Liver (tissue), 9 donors: ENCODE results near the gene PGBD2. TPM values are rescaled to one million over a fixed set of nuclear protein-coding genes. Genes with fewer than 3 reads are reported as not detected.

Experiments used
- DNase-seq: peaks from one replicate; pipeline ENCODE4 v3.0.0-alpha.2; 2017; ENCODE audit warnings: low spot score
- H3K27ac ChIP-seq, 2 donors: one replicate each; pipeline ENCODE4 v1.7.0; 2013; ENCODE audit warnings: inconsistent platforms in 2 of 2, low read length in 2 of 2, control low read depth in 1 of 2, low read depth in 1 of 2, mild to moderate bottlenecking in 1 of 2
- H3K27me3 ChIP-seq, 4 donors: one replicate each; pipeline versions ENCODE4 v1.6.1 to v1.7.0; 2013; ENCODE audit warnings: low read length in 3 of 4, inconsistent platforms in 1 of 4, mild to moderate bottlenecking in 1 of 4, moderate library complexity in 1 of 4; ENCODE audit not compliant: control insufficient read depth in 4 of 4, insufficient read depth in 4 of 4
- H3K36me3 ChIP-seq, 4 donors: one replicate each; pipeline versions ENCODE4 v1.6.1 to v1.7.0; 2013; ENCODE audit warnings: low read length in 3 of 4, mild to moderate bottlenecking in 3 of 4, low read depth in 1 of 4, moderate library complexity in 1 of 4; ENCODE audit not compliant: control insufficient read depth in 4 of 4, insufficient read depth in 3 of 4
- H3K4me1 ChIP-seq, 4 donors: one replicate each; pipeline versions ENCODE4 v1.6.1 to v1.7.0; 2013; ENCODE audit warnings: low read length in 3 of 4, mild to moderate bottlenecking in 3 of 4, moderate library complexity in 1 of 4; ENCODE audit not compliant: control insufficient read depth in 4 of 4, insufficient read depth in 4 of 4
- H3K4me3 ChIP-seq, 3 donors: one replicate each; pipeline versions ENCODE4 v1.6.1 to v1.7.0; 2013; ENCODE audit warnings: low read length in 3 of 3, control low read depth in 1 of 3, low read depth in 1 of 3, mild to moderate bottlenecking in 1 of 3
- H3K9ac ChIP-seq, 2 donors: one replicate each; pipeline ENCODE4 v1.7.0; 2013; ENCODE audit warnings: low read length in 2 of 2, mild to moderate bottlenecking in 2 of 2, moderate library complexity in 2 of 2, control low read depth in 1 of 2, low read depth in 1 of 2
- H3K9me3 ChIP-seq, 4 donors: one replicate each; pipeline versions ENCODE4 v1.6.1 to v1.7.0; 2013; ENCODE audit warnings: low read length in 3 of 4; ENCODE audit not compliant: control insufficient read depth in 4 of 4
- FOXA1 ChIP-seq: IDR thresholded peaks from 2 replicates; pipeline ENCODE4 v1.6.1; 2016; ENCODE audit warnings: antibody characterized with exemption
- FOXA2 ChIP-seq: IDR thresholded peaks from 2 replicates; pipeline ENCODE4 v1.6.1; 2016; ENCODE audit warnings: antibody characterized with exemption
- GABPA ChIP-seq, 2 donors: IDR thresholded peaks in 1 of 2; conservative IDR thresholded peaks in 1 of 2; 2 replicates each; pipeline ENCODE4 v1.6.1; 2016; ENCODE audit warnings: antibody characterized with exemption in 2 of 2, mild to moderate bottlenecking in 1 of 2, moderate library complexity in 1 of 2
- HNF4A ChIP-seq, 2 donors: conservative IDR thresholded peaks; 2 replicates each; pipeline ENCODE4 v1.6.1; 2016; ENCODE audit warnings: antibody characterized with exemption in 2 of 2, mild to moderate bottlenecking in 2 of 2
- HNF4G ChIP-seq: IDR thresholded peaks from 2 replicates; pipeline ENCODE4 v1.6.1; 2016; ENCODE audit warnings: antibody characterized with exemption
- JUND ChIP-seq, 2 donors: IDR thresholded peaks; 2 replicates each; pipeline ENCODE4 v1.6.1; 2016; ENCODE audit warnings: antibody characterized with exemption in 2 of 2
- MAX ChIP-seq: IDR thresholded peaks from 2 replicates; pipeline ENCODE4 v1.6.1; 2016; ENCODE audit warnings: antibody characterized with exemption
- NR2F2 ChIP-seq: IDR thresholded peaks from 2 replicates; pipeline ENCODE4 v1.6.1; 2016; ENCODE audit warnings: antibody characterized with exemption
- RAD21 ChIP-seq, 2 donors: IDR thresholded peaks; 2 replicates each; pipeline ENCODE4 v1.6.1; 2016; ENCODE audit warnings: antibody characterized with exemption in 2 of 2, mild to moderate bottlenecking in 2 of 2
- REST ChIP-seq: IDR thresholded peaks from 2 replicates; pipeline ENCODE4 v1.6.1; 2016; ENCODE audit warnings: antibody characterized with exemption, mild to moderate bottlenecking
- RXRA ChIP-seq, 2 donors: IDR thresholded peaks; 2 replicates each; pipeline ENCODE4 v1.6.1; 2017 to 2018; ENCODE audit warnings: antibody characterized with exemption in 2 of 2, mild to moderate bottlenecking in 1 of 2
- SP1 ChIP-seq: IDR thresholded peaks from 2 replicates; pipeline ENCODE4 v1.6.1; 2018; ENCODE audit warnings: antibody characterized with exemption, mild to moderate bottlenecking
- TAF1 ChIP-seq: conservative IDR thresholded peaks from 2 replicates; pipeline ENCODE4 v1.6.1; 2016; ENCODE audit warnings: antibody characterized with exemption, mild to moderate bottlenecking
- YY1 ChIP-seq: IDR thresholded peaks from 2 replicates; pipeline ENCODE4 v1.6.1; 2016; ENCODE audit warnings: antibody characterized with exemption, mild to moderate bottlenecking
- ZBTB33 ChIP-seq: IDR thresholded peaks from 2 replicates; pipeline ENCODE4 v1.6.1; 2016; ENCODE audit warnings: antibody characterized with exemption
- WGBS: extraction: QIAGEN DNeasy Blood & Tissue Kit; methylation state at CpG from one replicate; pipeline ENCODE4 v1.1.7; 2013; 5-methylcytosine and 5-hydroxymethylcytosine counted together
- polyA plus RNA-seq, 2 donors: library from polyadenylated mRNA; stranded (reverse) in 1 of 2; unstranded in 1 of 2; fragments of 200-250 nt in 1 of 2; fragments of >200 nt in 1 of 2; fragmentation: Nextera tagmentation in 1 of 2; extraction: Ambion mirVana in 1 of 2; gene quantifications; one replicate each; pipeline versions ENCODE4 v1.2.1 to v1.2.3, GENCODE V29; 2013 to 2015
- total RNA-seq, 2 donors: library from RNA; depleted of rRNA; stranded (reverse); fragments of >200 nt; gene quantifications; one replicate each; pipeline ENCODE4 v1.2.3, GENCODE V29; 2014
- TF ChIP-seq, protein P1 (sequence below): IDR thresholded peaks from 2 replicates; pipeline ENCODE4 v1.6.1; 2016; ENCODE audit warnings: antibody characterized with exemption
- TF ChIP-seq, protein P2 (sequence below): fragments of 150-350 bp; IDR thresholded peaks from 2 replicates; pipeline ENCODE4 v1.5.1; 2017; ENCODE audit warnings: improper control_type of control experiment, low read depth, low read length; ENCODE audit not compliant: missing input control
- donor health status: healthy.
- donor health status: healthy.
- donor health status: healthy.
- donor health status: healthy.
- donor health status: healthy.

PGBD2 gene
- total and polyA plus RNA-seq, 4 donors, result 2.6 to 11.1 (median 4.7) TPM

GRCh38 chr1:248890549-248891498, 15.2 kb upstream of the PGBD2 start:
- no peak overlapping the region for H3K27ac ChIP-seq
- no peaks in the 10 kb centered on the region for H3K36me3 ChIP-seq
- no peaks in the 10 kb centered on the region for H3K4me1 ChIP-seq
- H3K9me3 ChIP-seq, result no peaks in the 10 kb centered on the region
- H3K27me3 ChIP-seq, result peaks cover 0 to 3% (median 0%) of the 10 kb centered on the region in 4 donors
- WGBS, result 90% methylated on average over 9 of the region's 9 CpGs
- TF ChIP-seq, protein P1, sequence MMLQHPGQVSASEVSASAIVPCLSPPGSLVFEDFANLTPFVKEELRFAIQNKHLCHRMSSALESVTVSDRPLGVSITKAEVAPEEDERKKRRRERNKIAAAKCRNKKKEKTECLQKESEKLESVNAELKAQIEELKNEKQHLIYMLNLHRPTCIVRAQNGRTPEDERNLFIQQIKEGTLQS, result no peak
- TF ChIP-seq, protein P2, sequence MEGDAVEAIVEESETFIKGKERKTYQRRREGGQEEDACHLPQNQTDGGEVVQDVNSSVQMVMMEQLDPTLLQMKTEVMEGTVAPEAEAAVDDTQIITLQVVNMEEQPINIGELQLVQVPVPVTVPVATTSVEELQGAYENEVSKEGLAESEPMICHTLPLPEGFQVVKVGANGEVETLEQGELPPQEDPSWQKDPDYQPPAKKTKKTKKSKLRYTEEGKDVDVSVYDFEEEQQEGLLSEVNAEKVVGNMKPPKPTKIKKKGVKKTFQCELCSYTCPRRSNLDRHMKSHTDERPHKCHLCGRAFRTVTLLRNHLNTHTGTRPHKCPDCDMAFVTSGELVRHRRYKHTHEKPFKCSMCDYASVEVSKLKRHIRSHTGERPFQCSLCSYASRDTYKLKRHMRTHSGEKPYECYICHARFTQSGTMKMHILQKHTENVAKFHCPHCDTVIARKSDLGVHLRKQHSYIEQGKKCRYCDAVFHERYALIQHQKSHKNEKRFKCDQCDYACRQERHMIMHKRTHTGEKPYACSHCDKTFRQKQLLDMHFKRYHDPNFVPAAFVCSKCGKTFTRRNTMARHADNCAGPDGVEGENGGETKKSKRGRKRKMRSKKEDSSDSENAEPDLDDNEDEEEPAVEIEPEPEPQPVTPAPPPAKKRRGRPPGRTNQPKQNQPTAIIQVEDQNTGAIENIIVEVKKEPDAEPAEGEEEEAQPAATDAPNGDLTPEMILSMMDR, result no peak
- TF ChIP-seq ZBTB33, result no peak
- no peak for TF ChIP-seq MAX
- no peak for TF ChIP-seq SP1
- no peak for TF ChIP-seq TAF1
- TF ChIP-seq HNF4G, result no peak
- no peak for TF ChIP-seq YY1
- TF ChIP-seq RXRA (IDR thresholded peaks at IDR 0.05), result no peak
- TF ChIP-seq FOXA1, result no peak
- TF ChIP-seq JUND (IDR thresholded peaks at IDR 0.05), result no peak
- no peak overlapping the region for H3K4me3 ChIP-seq
- H3K9ac ChIP-seq, result no peak overlapping the region
- DNase-seq, result no peak

DNA sequence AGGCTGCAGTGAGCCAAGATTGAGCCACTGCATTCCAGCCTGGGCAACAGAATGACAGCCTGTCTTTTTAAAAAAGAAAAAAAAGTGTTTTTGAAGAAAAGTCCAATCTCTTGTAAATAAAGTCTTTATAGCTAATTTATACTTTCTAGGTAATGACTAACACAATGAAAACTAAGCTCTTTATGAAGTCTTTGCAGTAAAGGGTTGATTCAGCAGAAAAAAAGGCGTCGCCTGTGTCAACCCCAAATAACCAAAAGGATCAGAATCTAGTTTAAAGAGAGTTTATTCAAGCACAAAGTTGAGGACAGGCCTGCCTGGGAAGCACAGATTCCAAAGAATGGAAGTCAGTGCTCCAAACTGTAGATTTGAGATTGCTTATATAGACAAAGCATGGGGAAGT, 14.3 kb upstream of the PGBD2 start:
- Histone ChIP-seq H3K27ac (no peak overlapping the region), H3K27me3 (peaks cover 0 to 3% (median 0%) of the 10 kb centered on the region in 4 donors), H3K9ac (no peak overlapping the region), H3K9me3 (no peaks in the 10 kb centered on the region), H3K4me3 (no peak overlapping the region), H3K36me3 (no peaks in the 10 kb centered on the region), H3K4me1 (no peaks in the 10 kb centered on the region)
- WGBS, result 95% methylated on average over 2 of the region's 2 CpGs
- DNase-seq, result no peak
- TF ChIP-seq NR2F2, result no peak
- TF ChIP-seq MAX, result no peak
- no peak for TF ChIP-seq FOXA1
- TF ChIP-seq YY1, result no peak
- TF ChIP-seq REST, result no peak
- TF ChIP-seq RXRA (IDR thresholded peaks at IDR 0.05), result no peak
- no peak for TF ChIP-seq GABPA (IDR thresholded peaks at IDR 0.05 in 1 of 2, conservative IDR thresholded peaks at IDR 0.05 in 1 of 2)
- TF ChIP-seq HNF4G, result no peak
- no peak for TF ChIP-seq ZBTB33
- TF ChIP-seq HNF4A (conservative IDR thresholded peaks at IDR 0.05), result no peak
- TF ChIP-seq, protein P2, result no peak
- TF ChIP-seq, protein P1, result no peak
- TF ChIP-seq FOXA2, result no peak
- TF ChIP-seq RAD21 (IDR thresholded peaks at IDR 0.05), result no peak
